GM12873 (cell line): ENCODE results near the gene SPHK1.
A peak's percentile ranks its signal among the peaks of the same experiment; 100 is the strongest.

Source experiments
- TF ChIP-seq, protein P1 (sequence below): IDR thresholded peaks from 2 replicates; pipeline ENCODE4 v1.5.1; 2012; ENCODE audit warnings: low read depth, mild to moderate bottlenecking, moderate library complexity, low read length, control low read depth; ENCODE audit not compliant: insufficient read depth; ENCODE audit errors: missing control alignments

Gene SPHK1

DNA sequence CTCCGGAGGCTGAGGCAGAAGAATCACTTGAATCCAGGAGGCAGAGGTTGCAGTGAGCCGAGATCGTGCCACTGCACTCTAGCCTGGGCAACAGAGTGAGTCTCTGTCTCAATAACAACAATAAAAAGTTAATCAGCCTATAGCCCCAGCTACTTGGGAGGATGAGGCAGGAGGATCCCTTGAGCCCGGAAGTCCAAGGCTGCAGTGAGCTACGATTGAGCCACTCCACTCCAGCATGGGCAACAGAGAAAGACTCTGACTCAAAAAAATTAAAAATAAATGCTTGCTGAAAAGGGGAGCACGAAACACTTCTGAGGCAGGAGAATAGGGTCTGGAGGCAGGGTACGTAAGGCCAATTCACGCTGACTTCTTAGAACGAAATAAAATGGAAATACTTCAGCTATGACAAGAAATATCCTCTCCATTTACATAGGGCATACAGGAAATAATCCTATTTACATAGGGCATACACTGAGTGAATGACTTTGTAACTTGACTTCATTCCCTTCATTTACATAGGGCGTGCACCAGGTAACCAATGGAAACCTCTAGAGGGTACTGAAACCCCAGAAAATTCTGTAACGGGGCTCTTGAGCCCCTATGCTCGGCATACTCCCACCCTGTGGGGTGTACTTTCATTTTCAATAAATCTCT lies 27.5 kb upstream of the SPHK1 start:
- TF ChIP-seq, protein P1, sequence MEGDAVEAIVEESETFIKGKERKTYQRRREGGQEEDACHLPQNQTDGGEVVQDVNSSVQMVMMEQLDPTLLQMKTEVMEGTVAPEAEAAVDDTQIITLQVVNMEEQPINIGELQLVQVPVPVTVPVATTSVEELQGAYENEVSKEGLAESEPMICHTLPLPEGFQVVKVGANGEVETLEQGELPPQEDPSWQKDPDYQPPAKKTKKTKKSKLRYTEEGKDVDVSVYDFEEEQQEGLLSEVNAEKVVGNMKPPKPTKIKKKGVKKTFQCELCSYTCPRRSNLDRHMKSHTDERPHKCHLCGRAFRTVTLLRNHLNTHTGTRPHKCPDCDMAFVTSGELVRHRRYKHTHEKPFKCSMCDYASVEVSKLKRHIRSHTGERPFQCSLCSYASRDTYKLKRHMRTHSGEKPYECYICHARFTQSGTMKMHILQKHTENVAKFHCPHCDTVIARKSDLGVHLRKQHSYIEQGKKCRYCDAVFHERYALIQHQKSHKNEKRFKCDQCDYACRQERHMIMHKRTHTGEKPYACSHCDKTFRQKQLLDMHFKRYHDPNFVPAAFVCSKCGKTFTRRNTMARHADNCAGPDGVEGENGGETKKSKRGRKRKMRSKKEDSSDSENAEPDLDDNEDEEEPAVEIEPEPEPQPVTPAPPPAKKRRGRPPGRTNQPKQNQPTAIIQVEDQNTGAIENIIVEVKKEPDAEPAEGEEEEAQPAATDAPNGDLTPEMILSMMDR = no peak

DNA sequence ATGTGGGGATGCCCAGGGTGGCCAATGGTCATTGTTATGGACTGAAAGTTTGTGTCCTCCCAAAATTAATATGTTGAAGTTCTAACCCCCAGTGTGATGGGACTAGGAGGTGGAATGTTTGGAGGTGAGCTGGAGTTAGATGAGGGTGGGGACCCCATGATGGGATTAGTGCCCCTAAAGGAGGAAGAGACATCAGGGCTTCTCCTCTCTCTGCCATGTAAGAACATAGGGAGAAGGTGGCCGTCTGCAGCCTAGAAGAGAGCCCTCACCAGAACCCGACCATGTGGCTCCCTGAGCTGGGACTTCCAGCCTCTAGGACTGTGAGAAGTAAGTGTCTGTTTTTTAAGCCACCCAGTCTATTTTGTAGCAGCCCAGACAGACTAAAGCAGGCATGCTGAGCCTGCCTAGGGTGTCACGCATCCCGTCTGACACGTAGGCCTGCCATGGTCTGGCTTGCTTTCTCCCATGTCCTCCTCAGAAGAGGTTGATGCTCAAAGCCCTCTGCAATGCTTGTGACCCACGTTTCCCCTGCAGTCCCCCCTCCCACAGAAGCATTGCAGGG lies 26.7 kb upstream of the SPHK1 start:
- TF ChIP-seq, protein P1 = no peak

DNA sequence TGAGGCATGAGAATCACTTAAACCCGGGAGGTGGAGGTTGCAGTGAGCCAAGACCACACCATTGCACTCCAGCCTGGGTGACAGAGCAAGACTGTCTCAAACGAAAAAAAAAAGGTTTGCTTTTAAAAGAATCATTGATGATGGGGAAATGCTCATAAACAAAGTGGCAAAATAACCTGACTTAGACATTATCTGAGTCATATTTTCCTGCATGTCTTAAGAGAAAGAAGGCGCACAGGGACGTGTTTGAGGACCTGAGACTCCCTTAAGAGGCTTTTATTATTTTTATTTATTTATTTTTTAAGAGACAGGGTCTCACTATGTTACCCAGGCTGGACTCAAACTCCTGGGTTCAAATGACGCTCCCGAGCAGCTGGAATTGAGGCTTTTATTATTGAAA lies 25.0 kb upstream of the SPHK1 start:
- TF ChIP-seq, protein P1 = no peak

DNA sequence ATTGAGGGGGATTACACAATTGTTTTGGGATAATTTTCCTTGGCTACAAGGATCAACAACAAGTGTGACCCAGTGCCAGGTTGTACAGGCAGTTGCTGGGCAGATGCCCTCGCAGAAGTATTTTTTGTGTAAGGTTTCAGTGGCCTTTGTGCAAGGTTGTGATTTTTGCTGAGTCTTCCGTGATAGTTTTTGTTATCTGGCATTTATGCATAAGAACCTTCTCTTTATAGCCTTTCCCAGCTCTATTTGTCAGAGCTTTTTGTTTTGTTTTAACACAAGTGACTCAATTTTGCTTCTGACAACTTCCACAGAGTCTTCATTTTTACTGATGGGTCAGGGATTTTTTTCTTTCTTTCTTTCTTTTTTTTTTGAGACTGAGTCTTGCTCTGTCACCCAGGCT lies 23.9 kb upstream of the SPHK1 start:
- TF ChIP-seq, protein P1 = no peak

DNA sequence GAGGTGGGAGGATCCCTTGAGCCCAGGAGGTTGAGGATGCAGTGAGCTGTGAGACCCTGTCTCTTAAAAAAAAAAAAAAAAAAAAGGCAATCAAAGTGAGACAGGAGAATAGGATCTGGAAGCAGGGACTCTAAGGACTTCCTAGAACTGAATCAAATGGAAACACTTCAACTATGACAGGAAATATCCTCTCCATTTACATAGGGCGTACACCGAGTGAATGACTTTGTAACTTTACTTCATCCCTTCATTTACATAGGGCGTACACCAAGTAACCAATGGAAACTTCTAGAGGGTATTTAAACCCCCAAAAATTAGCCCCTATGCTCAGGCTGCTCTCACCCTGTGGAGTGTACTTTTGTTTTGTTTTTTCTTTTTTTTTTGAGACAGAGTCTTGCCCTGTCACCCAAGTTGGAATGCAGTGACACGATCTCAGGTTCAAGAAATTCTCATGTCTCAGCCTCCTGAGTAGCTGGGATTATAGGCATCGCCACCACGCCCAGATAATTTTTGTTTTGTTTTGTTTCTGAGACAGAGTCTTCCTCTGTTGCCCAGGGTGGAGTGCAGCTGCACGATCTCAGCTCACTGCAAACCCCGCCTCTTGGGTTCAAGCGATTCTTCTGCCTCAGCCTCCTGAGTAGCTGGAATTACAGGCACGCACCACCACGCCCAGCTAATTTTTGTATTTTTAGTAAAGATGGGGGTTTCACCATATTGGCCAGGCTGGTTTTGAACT lies 21.1 kb upstream of the SPHK1 start:
- TF ChIP-seq, protein P1 = no peak

DNA sequence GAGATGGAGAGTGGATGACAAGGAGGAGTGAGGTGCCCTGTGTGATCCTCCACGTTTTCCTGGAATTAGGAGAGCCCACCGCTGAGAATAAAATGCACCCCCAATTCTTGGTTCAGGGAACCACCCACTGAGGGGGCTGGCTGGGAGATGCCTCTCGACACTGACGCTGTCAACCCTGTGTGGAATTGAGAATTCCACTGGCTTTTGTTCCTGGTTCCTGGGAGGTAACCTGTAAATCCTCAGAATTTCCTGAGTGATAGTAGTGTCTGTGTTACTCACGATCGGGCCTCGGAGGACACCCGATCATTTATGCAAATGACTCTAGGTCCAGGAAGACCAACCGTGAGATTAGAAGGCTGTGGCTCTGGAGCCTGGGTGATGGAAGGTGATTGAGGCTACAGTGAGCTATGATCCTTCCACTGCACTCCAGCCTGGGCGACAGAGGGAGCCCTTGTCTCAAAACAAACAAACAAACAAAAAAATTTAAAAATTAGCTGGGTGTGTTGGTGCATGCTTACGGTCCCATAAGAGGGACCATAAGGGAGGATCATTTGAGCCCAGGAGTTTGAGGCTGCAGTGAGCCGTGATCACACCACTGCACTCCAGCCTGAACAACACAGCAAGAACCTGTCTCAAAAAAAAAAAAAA lies 19.0 kb upstream of the SPHK1 start:
- TF ChIP-seq, protein P1 = peak; percentile 50

DNA sequence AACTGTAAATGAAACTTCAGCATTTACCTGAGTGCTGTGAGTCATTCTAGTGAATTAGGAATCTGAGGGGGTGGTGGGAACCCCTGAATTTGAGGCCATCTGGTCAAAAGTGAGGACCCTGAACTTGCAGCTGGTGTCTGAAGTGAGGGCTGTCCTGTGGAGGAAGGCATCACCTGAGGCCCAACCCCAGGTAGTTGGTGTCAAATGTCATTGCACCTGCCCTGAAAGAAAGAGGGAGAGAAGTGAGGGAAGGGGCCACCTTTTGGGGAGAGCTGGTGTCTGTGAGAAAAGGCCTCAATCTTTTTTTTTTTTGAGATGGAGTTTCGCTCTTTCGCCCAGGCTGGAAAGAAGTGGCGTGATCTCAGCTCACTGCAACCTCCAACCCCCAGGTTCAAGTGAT lies 18.2 kb upstream of the SPHK1 start:
- TF ChIP-seq, protein P1 = no peak
